ENCODE data around the gene UBALD1. TPM values are rescaled to one million over a fixed set of nuclear protein-coding genes. Genes with fewer than 3 reads are reported as not detected.

UBALD1 gene
- total and polyA plus RNA-seq, 10 donors = 10.0 to 33.6 (median 17.6) TPM

GRCh38 chr16:4640572-4641305, 26.1 kb upstream of the UBALD1 start:
- Histone ChIP-seq H3K36me3 (peaks cover 0 to 75% (median 0%) of the 10 kb centered on the region in 6 donors), H3K9me3 (no peaks in the 10 kb centered on the region), H3K4me1 (peaks cover 4 to 79% (median 44%) of the 10 kb centered on the region in 6 donors), H3K4me3 (no peak overlapping the region), H3K27ac (peak overlapping the region in 6 of 8 donors; percentile 60 to 79 (median 72)), H3K27me3 (replicated peaks in 1 of 7) (no peaks in the 10 kb centered on the region)
- no peak for DNase-seq
- WGBS, 5 donors = 70 to 79% (median 72%) methylated on average over 12 to 19 of the region's 19 CpGs
- TF ChIP-seq POLR2A (IDR thresholded peaks at IDR 0.05) (no peak), POLR2AphosphoS5 (IDR thresholded peaks at IDR 0.05) (no peak)
- TF ChIP-seq, protein P1, sequence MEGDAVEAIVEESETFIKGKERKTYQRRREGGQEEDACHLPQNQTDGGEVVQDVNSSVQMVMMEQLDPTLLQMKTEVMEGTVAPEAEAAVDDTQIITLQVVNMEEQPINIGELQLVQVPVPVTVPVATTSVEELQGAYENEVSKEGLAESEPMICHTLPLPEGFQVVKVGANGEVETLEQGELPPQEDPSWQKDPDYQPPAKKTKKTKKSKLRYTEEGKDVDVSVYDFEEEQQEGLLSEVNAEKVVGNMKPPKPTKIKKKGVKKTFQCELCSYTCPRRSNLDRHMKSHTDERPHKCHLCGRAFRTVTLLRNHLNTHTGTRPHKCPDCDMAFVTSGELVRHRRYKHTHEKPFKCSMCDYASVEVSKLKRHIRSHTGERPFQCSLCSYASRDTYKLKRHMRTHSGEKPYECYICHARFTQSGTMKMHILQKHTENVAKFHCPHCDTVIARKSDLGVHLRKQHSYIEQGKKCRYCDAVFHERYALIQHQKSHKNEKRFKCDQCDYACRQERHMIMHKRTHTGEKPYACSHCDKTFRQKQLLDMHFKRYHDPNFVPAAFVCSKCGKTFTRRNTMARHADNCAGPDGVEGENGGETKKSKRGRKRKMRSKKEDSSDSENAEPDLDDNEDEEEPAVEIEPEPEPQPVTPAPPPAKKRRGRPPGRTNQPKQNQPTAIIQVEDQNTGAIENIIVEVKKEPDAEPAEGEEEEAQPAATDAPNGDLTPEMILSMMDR (IDR thresholded peaks at IDR 0.05 in 8 of 11, conservative IDR thresholded peaks at IDR 0.05 in 3 of 11) = no peak
- intact Hi-C loops (cut with DNase I; ENCODE audit: low total_unique reads) = no loop called here

DNA sequence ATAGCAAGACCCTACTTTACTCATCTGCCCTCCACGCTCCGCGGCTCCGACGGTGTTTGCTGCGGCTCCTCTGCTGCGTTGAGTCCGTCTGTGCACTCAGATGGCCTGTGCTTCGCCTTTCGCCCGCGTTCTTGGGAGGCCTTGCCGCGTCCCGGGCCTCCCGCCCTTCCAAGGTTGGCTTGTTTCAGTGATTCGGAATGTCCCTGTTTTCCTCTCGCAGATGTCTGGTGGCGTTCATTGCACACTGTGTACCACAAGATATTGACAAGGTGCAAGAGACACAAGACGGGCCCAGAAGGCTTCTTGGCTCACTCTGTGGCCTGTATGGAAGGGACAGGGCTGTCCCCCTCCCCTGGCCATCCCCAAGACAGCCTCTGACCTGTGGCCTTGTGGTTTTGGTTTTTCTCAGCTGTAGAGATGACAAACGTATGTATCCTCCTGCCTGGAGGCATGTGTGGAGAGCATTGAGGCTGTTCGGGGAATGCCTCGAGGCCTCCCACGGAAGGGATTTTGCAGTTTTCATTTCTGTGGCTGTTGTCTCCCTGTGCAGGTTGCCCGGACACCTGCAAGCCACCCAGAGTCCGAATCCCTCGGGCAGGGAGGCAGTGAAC, 25.3 kb upstream of the UBALD1 start:
- no peak overlapping the region for H3K4me3 ChIP-seq
- 70 to 91% (median 81%) methylated on average over 24 to 27 of the region's 27 CpGs for WGBS, 5 donors
- peaks cover 0 to 75% (median 2%) of the 10 kb centered on the region in 6 donors for H3K36me3 ChIP-seq
- H3K4me1 ChIP-seq = peaks cover 4 to 87% (median 44%) of the 10 kb centered on the region in 6 donors
- intact Hi-C loops (cut with DNase I; ENCODE audit: low total_unique reads) = no loop called here
- no peak for DNase-seq
- TF ChIP-seq, protein P1 (IDR thresholded peaks at IDR 0.05 in 8 of 11, conservative IDR thresholded peaks at IDR 0.05 in 3 of 11) = no peak
- TF ChIP-seq POLR2A (IDR thresholded peaks at IDR 0.05) = no peak
- TF ChIP-seq POLR2AphosphoS5 (IDR thresholded peaks at IDR 0.05) = peak in 2 of 3 donors; percentile 51 to 53
- H3K27me3 ChIP-seq (replicated peaks in 1 of 7) = no peaks in the 10 kb centered on the region
- H3K9me3 ChIP-seq = no peaks in the 10 kb centered on the region
- H3K27ac ChIP-seq = peak overlapping the region in 6 of 8 donors; percentile 60 to 79 (median 72)

GRCh38 chr16:4637501-4638166, 22.9 kb upstream of the UBALD1 start:
- Histone ChIP-seq H3K27ac (peak overlapping the region in 1 of 8 donors; percentile 57), H3K36me3 (peaks cover 0 to 72% (median 9%) of the 10 kb centered on the region in 6 donors), H3K4me3 (no peak overlapping the region), H3K27me3 (replicated peaks in 1 of 7) (no peaks in the 10 kb centered on the region), H3K9me3 (no peaks in the 10 kb centered on the region), H3K4me1 (peaks cover 4 to 100% (median 57%) of the 10 kb centered on the region in 6 donors)
- 83 to 93% (median 91%) methylated on average over 21 of the region's 21 CpGs for WGBS, 5 donors
- TF ChIP-seq POLR2A (IDR thresholded peaks at IDR 0.05) = no peak
- TF ChIP-seq POLR2AphosphoS5 (IDR thresholded peaks at IDR 0.05) = peak in 1 of 3 donors; percentile 53
- TF ChIP-seq, protein P1 (IDR thresholded peaks at IDR 0.05 in 8 of 11, conservative IDR thresholded peaks at IDR 0.05 in 3 of 11) = no peak
- DNase-seq = no peak
- intact Hi-C loops (cut with DNase I; ENCODE audit: low total_unique reads) = no loop called here
